GM19468 (cell line): ENCODE measurements around the gene KIF1A.

Experiments
- ATAC-seq: cut with Tn5 transposase; IDR thresholded peaks from one replicate; pipeline ENCODE4 v1.9.1; 2021; ENCODE audit warnings: mild to moderate bottlenecking, moderate library complexity, moderate number of reproducible peaks; ENCODE audit not compliant: unreplicated experiment; ENCODE audit errors: extremely low read depth

The KIF1A gene

DNA sequence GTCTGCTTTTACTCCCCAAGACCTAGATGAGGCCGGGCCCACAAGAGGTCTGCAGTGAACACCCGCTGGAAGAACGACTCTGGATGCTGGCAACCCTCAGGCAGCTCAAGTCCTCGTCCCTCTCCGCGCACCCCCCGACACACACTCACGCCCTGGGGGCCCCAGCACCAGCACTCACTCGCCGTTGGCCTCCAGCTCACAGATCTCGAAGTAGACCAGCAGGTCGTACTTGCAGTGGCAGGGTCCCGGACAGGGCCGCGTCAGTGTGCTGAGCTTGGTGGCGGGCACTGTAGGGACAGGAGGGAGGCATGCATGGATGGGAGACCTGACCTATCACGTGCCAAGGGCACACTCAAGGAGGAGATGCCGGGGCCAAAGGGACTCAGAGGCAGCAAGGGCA lies 78.9 kb downstream of the KIF1A start:
- no peak for ATAC-seq

DNA sequence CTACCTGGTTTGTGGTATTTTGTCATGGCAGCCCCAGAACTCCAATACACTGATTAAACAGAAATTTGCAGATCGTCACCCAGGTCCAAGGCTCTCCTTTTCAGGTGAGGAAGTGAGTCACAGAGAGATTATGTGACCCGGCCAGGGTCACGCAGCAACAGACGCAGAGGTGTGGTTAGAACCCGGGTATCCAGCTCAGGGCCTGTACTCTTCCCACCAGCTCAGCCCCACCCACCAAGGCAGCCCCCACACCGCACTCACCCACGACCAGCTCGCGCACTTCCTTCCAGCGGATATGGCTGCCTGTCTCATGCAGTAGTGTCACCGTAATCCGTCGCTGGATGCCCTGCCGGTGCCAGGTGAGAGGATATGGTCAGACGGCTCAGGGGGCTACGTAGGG lies 80.2 kb downstream of the KIF1A start:
- no peak for ATAC-seq

DNA sequence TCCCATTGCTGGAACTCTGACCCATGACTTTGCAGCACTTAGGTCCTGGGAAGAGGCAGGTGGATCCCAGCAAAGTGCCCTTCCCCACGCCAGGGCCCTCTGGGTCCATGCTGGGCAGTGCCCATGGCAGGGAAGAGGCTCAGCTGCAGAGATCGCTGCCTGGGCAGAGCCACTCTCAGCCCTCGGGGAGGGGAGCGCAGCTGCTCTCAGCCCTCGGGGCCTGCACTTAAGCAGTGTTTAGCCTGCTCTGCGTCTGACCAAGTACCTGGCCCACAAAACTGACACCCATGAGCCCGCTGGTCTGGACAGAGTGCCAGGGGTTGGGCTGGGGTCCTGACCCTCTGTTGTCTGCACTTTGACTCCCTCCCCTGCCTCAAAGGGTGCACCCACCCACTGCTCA lies 82.1 kb downstream of the KIF1A start:
- no peak for ATAC-seq

DNA sequence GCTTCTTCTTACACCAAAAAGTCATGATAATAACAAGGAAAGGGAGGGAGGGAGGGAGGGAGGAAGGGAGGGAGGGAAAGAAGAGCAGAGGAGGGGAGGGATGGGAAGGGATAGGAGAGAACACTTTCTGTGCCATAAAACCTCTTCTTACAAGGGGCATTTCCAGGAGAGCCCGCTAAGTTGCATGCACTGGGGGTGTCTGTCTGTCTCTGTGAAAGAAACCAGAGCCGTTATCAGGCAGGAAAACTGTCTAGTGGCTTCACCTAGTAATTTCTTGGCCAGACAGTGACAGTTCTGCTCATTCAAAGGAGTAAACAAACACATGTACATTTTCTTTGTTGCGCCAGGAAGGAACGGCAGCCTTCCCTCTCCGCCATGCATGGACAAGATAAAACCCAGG lies 82.5 kb downstream of the KIF1A start:
- no peak for ATAC-seq

DNA sequence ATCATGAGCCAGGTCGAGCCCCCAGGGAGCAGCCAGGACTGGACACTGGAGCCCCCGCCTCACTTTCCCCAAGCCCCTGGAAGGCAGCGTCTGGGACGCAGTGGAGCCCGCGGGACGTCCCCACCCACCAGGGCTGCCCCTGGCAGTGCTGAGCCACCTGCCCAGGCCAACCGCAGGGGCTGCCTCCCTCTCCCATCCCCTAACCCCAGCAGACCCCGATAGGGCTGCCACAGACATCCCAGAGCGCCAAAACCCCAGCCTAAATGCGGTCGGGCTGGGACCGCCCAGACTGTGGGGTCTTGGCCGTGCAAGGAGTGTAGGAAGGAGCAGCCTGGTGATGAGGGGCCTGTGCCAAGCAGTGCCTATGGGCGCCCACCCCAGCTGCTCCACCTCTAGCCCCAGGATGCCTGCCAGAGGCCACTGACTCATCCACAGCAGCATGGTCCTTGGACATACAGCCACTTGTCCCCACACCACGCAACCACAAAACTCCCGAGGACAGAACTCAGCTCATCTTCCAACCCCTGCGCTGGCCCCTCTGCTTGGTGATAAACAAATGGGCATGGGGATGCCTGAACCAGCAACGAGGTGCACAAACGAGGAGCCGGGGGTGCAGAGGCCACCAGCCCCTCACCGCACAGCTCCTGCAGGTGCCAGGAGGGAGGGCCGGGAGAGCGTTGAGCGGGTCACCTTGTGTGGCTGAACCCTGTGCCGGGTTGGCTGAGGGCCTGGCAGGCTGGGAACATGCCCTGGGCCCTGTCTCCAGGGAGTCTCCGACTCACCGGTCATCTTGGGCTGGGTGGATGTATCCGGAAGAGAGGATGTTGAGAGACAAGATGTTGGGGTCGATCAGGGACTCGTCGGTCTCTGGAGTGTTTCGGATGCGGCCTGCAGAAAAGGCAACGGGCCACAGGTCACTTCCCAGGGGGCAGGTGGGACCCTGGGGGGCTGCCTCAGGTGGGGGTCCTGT lies 83.5 kb downstream of the KIF1A start:
- no peak for ATAC-seq

DNA sequence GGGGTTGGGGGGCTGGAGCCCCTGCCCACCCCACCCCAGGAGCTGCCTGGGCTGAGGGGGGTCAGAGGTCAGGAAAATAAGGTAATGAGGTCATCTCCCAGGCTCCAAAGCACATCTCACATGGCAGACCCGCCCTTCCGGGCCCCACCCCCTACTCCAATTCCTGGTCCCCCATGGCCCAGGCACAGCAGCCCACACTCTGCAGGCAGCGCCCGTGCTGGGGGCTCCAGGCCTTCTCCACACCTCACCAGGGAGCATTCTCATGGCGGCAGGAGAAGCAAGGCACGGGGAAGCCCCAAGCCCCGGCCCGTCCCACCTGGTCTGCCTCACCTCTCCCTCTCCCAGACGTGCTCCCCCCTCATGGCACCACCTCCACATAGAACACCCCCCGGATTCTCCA lies 84.5 kb downstream of the KIF1A start:
- ATAC-seq: no peak

DNA sequence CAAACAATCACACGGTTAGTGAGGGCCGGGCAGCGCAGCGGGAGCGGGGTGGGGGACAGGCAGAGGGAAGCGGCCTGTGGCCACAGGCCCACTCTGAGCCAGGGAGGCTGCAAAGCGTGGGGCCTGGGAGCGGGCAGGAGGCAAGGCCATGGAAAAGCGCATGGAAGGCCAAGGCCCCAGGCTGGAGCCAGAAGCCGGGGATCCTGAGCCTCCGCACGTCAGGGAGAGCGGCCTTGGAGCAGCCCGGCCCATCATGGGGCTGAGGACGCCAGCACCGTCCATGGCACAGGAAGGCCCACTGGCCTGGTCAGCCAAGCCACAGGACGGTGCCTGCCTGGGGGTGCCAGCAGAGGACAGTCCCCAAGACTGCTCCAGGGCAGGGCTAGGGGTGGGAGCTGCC lies 85.3 kb downstream of the KIF1A start:
- ATAC-seq: no peak

DNA sequence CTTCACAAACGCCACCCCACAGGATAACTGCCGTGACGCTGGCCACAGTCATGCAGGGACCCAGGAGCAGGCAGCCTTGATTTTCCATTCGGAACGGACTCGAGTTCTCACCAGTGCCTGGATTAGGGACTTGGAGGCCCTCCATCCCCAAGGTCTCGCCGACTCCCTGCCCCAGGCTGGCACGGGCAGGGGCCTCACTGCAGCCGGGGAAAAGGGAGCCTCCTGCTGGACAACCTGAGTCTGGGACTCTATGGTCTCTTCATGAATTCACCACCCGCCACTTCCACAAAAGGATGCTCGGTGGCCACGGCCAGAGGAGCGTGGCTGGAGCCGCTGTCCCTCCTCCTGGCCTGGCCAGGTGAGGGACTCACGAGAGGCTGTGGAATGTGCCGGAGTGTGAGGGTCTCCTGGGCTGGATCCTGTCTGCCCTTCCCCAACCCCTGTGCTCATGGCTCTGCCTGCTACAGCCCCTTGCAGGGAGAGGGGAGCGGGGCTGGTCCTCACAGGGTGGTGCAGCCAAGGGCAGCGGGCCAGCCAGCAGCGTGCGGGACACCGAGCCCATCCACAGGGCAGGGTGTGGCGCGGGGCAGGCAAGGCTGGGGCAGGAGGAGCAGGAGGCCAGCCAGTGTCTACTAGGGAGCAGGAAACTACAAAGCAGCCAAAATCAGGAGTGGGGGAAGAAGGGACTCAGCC lies 86.1 kb downstream of the KIF1A start:
- ATAC-seq: no peak

DNA sequence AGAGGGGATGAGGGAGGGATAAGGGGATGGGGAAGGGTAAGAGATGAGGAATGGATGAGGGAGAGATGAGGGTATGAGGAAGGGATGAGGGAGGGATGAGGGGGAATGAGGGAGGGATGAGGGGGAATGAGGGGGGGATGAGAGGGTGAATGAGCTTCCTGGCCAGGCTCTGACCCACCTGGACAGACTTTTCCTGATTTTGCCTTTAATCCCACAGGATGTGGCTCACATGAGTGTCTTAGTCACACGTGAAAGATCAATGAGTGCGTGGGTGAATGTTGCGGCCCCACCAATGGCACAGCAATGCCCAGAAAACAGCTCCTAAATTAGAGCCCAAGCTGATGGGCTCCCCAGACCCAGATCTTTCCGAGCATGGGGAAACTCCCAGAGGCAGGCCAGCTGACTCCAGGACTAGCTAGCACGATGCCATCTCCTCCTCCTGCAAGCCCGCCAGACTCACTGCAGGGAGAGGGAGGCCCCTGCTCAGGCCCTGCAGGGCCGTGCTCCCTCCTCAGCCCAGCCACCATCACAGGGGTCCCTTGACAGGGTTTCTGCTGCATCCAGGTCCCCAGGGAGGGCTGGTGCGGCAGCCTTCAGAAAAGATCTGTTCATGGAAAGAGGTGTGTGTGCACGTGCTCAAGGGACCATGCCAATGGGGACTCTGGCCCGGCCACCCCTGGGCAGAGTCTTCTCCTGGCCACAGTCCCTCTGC lies 87.0 kb downstream of the KIF1A start:
- ATAC-seq: no peak

DNA sequence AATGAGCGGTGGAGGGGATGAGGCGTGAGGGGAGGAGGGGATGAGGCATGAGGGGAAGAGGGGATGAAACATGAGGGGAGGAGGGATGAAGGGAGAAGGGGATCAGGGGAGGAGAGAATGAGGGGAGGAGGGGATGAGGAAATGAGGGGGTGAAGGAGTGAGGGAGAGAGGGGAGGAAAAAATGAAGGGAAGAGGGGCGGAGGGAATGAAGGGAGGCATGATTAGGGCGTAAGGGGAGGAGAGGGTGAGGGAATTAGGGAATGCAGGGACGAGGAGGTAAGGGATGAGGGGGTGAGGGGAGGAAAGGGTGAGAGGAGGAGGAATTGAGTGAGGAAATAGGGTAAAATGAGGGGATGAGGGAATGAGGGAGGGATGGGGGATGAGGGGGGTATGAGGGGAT lies 87.8 kb downstream of the KIF1A start:
- ATAC-seq: no peak

DNA sequence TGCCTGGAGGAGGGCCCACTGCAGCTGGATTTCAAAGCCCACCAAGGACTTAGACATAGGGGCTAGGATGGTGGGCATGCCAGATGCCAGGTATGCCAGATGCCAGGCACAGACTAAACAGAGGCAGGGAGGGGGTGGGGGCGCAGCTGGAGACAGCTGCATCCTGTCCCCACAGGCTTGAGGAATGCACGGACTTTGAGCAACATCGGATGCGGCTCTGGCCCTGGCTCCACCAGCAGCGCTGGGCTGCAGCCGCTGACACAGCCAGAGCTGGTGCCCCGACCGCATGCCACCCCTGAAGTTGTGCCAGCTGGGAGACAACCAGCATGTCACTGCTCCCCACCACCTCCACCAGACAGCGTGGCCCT lies 88.9 kb downstream of the KIF1A start:
- ATAC-seq: no peak

DNA sequence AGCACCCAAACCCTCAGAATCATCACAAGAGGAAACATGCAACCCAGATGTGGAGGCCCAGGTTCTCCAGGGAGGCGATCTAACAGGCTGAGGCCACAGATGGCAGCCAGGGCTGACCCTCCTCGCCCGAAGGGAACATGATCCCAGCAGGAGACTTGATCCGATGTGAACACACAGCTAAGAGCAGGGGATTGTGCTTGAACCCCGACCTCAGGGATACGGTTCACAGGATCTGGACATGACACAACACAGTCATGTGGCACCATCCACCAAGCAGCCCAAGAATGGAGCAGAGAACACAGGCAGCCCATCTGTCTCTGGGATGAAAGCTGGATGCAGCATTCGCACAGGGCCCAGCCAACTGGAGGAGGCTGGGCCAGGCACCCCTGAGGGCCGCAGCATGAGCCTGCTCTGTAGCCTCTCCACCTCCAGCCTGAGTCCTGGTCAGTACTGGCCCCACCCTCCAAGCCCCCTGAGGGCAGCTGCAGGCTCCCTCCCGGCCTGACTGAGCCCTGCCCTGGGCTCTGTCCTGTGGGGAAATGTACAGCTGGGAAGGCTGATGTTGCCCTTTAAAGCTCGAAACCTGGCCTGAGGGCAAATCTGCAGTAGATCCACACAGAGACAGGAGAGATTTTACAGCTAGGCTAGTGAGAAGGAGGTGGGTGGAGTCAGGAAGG lies 89.4 kb downstream of the KIF1A start:
- ATAC-seq: no peak

DNA sequence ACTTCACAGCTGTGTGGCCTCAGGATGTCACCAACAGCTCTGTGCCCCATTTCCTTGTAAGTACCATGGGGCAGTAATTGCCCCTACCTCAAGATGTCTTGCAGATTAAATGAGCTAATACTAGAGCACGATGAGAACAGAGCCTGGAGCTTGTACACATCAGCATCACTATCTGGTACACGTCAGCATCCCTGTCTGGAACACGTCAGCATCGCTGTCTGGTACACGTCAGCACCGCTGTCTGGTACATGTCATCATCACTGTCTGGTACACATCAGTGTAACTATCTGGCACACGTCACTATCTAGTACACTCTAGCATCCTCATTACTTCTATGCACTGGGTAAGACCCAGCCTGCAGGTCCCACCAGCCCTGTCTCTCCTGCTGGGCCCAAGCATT lies 91.2 kb downstream of the KIF1A start:
- ATAC-seq: no peak

DNA sequence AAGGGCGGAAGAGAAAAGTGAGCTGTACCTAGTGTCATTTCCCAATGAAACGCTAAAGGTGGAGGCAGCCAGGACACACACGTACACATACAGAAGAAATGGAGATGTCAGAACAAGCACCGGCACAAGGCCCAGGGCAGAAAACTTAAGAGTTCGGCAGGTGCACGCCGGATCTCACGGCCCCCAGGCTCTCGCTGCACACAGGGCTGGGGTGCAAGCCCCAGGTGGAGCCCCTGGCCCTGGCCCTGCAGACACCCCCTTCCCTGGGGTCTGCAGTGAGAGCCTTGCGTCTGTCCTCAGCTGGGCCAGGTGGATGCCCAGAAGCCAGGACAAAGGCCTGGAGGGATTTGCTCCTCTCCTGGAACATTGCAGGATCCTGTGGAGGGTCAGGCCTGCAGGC lies 91.7 kb downstream of the KIF1A start:
- ATAC-seq: no peak

DNA sequence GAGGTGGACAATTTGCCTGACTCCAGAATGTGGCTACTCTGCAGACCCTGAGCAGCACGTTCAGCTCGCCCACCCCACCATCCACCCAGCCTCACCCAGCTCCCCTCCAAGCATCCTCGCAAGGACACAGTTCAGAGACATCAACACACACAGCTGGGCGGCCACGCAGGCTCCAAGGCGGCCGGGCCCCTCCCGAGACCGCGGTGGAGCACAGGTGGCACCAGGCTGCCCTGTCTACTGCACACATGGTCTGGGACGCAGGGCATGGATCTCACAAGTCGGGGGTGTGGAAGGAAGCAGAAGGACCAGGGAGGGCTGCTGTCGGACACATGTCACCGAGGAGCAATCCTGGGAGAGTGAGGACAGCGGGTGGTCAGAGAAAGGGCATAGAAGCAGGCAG lies 92.1 kb downstream of the KIF1A start:
- ATAC-seq: no peak

DNA sequence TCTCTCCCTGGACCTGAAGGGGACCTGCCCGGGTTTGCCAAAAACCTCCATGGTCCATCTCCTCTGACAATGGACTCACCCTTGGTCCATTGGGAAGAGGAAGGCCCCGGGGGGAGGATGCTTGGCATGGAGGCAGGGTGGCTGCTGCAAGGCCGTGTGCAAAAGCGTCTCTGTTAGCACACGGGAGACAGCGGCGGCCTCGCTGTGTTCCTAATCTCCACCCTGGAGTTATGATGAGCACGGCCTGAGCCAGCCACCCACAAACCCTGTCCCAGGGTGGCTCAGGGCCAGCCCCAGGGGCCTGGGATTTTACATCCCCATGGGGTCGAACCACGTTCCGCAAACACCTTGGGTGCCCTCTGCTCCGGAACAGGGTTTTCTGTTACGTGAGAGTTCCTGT lies 92.6 kb downstream of the KIF1A start:
- no peak for ATAC-seq

DNA sequence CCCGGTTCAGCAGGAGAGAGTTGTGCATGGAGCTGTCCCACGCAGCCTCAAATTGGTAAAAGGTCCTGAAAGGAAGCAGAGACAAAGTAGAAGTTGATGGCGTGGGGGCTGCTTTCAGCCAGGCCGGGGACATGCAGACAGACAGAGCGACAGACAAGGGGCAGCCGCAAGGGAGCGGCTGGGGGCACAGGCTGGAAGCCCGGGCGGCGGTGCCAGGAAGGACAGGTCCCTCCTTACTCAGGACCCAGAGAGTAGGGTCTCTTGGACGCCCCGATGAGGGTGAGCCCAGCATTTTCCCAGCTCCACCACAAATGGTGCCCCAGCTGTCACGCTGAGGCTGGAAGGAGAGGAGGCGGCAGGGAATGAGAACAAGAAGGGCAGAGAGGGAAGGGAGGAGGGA lies 93.1 kb downstream of the KIF1A start:
- no peak for ATAC-seq

DNA sequence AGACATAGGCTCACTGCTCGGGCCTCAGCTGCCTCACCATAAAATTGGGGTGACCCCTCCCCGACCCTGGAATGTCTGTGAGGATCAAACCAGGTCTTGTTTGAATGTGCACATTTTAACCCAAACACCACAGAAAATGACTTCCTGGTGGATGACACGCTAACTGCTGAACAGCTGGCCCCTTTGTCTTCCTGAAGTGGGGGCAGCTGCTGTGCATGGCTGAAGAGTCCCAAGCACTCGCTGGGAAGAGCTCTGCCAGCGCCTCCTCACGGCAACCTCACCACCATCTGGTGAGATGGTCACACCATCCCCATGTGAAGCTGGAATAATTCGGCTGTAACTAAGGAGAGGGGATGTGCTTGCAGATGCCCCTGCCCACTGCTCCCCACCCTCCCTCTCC lies 94.3 kb downstream of the KIF1A start:
- no peak for ATAC-seq

DNA sequence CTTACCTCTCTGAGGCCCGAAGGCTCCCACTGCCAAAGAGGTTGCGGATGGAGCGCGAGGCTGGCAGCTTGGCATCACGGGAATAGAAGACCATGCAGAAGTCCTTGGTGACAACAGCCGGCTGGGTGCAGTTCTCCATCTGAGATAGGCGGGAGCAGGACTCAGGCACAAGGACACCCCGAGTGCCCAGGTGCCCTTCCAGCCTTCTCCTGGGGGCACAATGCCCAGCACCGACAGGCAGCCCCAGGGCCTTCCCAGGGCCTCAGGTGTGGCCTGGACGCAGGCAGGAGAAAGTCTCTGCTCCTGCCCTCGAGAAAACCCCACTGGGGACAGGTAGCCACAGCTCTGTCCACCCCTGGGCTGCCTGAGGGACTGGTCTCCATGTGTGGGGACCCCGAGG lies 94.8 kb downstream of the KIF1A start:
- ATAC-seq: no peak

DNA sequence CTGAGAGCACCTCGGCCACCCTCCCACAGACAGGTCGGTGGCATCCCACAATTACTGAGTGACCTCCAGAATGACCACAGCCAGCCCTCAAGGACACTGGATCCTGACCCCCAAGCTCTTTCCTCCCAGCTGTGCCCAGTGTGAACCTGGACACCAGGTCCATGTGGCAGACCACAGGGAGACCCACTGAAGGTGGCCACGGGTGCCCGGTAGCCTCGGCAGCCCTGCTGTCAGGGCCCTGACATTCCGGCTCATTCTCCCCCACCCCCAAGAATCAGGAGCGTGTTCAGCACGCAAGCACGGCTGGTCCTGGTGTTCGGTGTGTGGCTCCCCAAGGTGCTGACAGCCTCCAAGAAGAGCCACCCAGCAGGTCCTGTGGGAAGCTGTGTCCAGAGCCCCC lies 95.6 kb downstream of the KIF1A start:
- no peak for ATAC-seq

DNA sequence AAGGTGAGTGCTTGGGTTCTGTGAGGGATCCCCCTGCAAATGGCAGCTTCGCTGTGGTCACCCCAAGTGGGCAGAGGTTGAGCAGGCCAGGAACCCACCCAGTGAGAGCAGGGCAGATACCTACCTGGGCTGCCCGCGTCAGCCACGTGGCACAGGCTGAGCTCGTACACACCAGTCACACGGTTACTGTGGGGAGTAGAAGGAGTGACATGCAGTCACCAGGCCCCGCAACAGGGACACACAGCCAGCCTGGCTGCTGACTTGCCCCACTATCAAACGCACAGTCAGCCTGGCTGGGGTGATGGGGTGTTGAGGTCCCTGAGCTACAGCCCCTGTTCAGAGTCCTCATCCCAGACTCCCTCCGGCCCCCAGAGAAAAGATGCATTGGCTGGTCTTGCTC lies 96.2 kb downstream of the KIF1A start:
- ATAC-seq: no peak
